DMS153 (cell line): Measurements from ENCODE around the gene LDAH.

Source experiments
- DNase-seq: peaks from one replicate; lab custom pipeline; 2025; lab: John Stamatoyannopoulos, UW

Gene LDAH

DNA sequence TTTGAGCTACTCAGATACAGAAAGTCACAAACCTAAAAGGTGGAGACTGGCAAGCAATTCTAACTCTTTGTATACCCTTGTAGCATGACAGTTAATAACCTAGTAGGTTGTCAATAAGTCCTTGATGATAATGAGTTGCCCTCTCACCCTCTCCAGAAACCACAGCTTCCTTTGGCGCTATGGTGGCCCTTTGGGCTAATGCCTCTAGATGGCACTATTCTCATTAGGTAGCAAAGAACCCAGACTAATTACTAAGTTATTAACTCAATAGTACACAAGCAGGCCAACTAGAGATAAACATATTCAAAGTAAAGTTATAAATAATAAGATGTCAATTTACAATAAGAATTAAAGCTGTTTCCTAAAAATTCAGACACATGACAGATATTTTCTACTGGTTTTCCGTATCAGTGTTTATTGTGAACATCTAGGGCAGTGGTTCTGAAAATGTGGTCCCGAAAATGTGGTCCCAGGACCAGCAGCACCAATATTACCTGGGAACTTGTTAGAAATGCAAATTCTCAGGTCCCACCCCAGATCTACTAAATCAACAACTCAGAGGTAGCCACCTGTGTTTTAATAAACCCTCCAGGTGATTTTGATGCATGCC, 41.1 kb downstream of the LDAH start:
- DNase-seq, result peak; percentile 0

DNA sequence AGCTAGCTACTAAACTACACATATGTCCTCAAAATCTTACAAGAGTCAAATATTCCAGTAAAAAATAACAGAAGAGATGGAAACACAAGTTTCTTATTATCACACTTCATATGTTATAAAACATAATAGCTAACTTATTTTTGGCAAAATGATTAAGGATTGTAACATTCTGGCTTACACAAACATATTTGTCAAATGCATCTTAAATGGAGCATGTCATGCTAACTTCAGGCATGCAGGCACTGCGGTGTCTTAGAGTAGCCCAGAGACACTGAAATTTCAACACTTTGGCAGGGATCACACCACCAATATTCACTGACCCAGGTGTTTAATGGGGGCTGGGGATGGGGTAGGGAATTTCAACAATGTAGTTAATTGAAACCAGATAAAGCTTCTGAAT, 51.6 kb downstream of the LDAH start:
- DNase-seq, result no peak

DNA sequence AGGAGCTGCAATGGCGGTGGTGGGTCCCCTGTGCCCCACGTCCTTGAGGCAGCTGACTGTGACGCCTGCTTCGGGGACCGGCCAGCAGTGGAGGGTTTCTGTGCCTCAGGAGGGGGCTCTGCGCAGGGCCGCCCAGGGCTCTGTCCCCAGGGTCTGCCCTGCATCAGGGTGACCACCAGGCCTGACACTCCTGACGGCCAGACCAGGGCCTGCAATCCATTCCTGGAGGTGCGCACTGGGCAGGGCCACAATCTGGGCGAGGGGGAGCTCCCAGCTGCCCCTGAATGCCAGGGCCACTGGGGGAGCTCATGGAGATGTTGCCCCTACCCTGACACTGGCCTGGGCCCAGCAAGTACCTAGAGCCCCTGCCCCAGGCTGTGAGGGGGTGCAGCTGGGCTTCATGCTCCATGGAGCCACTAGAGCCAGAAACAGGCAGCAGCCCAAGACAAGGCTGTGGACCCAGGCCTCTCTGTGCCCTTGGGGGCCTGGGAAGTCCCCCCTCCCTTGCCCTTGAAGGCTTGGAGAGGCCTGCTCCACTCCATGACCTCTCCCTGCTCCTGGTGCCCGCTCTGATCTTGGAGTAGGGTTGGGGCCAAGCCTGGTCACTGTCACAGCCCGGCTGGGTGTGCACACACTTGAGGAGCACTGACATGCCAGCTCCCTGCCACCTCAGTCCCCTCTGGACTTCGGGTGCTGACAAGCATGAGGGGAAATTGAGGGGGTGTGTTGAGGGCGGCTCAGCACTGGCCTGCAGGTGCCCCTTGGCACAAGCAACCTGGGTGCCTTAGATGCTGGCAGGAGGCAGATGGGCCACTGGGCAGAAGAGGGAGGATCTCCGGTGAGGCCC, 55.9 kb downstream of the LDAH start:
- no peak for DNase-seq

DNA sequence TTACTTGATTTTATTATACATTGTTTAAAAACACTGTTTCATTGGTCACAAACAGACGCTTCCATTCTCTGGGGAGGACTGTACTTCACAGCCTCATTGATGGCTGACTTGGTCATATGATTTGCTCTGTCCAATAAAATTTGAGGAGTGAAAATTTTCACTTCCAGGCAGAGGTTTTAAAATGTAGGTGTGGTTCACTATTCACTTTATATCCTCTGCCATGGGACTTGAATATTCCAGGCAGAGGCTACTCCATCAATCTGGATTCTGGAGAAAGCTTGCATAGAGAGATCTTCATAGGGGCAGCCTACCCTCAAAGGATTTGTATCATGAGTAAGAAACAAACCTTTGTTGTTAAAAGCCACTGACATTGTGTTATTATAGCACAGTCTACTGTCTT, 56.7 kb downstream of the LDAH start:
- DNase-seq, result no peak

DNA sequence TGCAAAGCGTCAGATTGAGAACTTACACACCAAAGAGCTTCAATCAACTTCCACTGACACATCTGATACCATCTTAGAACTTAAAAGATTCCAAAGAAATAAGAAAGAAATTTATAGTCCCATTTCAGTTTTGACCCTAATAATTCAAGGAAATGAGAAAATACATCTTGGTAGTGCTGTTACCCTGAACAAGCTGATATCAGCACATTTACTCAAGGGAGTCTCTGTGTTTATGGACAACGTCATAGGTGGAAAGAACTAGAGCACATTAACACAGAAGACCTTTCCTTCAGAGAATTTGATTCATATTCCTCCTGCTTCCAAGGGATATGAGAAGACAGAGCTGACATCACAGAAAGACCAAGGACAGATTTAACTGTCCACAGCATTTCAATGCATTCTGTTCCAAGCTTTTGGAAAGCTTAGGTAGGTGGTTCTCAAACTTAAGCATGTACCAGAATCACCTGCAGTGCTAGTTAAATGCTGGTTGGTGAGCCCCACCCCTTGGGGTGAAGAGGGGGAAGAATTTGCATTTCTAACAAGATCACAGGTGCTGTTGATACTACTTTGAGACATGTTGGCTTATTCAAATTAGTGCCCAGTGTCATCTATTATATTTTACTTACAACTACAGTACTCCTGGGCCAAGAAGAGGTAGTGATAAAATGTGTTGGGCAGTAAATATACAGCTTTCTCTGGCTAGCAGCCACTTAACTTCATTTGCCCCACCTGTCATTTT, 59.8 kb downstream of the LDAH start:
- no peak for DNase-seq

DNA sequence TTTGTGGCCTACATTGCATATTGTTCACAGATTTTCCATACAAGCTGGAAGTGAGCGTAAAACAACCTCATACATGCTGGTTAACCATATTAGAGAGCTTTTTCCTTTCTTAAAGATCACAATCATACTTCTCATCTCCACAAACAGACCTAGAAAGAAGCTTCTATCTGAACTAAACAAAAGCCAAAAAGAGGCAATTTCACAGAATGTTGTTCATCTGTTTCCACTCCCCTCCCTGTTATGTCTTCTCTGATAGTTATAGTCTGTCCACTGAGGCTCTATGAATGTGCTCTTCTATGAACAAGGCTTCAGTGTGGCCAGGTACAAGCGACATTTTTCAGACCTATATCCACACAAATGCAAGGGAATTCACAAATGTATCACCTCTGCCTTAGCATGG, 63.4 kb downstream of the LDAH start:
- DNase-seq, result no peak

DNA sequence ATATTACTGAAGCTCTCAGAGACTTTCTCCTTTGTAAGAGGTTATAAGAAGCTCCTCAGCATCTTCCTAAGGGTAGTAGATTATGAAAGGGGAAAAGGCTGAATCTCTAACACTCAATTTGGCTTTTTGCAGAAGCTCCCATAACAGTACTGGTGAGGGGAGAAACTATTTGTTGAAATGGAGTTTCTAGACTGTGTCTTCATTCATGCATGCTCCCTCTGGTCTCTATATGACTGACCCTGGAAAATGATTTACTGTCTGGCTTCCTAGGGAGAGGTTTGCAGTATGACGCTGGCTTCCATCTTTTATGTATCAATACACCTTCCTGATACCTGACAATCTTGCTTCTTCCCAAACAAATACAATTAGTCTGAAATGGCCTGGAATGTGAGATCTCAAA, 63.9 kb downstream of the LDAH start:
- DNase-seq, result no peak

DNA sequence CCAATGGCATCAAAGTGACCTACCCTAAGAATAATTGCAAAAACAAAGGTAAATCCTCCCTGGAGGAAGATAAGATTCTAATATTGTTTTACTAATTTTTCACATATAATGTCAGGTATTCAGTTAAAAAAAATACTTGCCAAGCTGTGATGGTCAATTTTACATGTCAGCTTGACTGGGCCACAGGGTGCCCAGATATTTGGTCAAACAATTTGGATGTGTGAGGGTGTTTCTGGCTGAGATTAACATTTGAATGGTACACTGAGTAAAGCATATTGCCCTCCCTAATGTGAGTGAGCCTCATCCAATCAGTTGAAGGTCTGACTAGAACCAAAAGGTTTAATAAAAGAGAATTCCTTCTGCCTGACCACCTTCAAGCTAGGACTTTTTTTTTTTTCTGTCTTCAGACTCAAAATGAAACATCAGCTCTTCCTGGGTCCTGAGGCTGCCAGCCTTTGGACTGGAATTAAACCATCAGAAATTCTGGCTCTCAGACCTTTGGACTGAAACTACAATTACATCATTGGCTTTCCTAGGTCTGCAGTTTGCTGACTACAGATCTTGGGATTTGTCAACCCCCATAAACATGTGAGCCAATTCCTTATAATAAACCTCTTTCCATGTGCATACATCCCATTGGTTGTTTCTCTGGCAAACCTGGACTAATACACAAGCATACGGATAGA, 65.4 kb downstream of the LDAH start:
- DNase-seq, result no peak

DNA sequence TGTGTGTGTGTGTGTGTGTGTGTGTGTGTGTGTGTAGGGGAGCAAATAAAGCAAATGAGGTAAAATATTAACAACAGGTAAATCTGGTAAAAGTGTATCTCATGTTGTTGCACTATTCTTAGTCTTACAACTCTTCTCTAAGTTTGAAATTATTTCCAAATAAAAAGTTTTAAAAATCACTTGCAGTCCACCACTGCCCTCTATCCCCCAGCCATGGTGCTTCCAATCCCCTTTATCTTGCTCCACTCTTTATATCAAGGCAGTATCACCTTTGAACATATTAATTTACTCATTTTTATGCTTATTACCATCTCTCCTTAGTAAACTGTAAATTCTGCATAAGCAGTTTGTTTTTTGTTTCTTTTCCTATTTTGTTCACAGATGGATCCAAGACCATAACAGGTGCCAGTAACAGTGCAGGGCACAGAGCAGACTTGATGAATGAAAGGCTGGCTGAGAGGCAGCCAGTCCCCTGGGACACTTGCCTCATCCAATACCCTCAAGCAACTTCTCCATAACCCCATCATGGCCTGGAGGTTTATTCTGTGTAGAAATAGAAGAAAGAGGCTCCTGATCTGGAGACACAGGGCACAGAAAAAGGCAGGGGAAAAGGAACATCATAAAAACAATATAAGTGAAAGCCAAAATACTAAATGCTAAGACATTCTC, 67.6 kb downstream of the LDAH start:
- no peak for DNase-seq

DNA sequence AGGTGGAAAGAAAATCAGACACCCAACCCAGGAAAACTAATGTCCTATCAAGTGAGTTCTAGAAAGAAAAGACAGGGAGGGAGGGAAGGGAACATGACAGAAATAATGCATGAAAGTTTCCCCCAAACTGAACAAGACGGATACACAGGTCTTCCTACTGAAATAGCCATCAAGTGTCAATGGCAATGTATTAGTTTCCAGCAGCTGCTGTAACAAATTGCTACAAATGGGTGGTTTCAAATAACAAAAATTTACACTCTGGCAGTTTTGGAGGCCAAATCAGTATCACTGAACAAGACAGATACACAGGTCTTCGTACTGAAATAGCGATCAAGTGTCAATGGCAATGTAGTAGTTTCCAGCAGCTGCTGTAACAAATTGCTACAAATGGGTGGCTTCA, 70.6 kb downstream of the LDAH start:
- DNase-seq, result no peak

DNA sequence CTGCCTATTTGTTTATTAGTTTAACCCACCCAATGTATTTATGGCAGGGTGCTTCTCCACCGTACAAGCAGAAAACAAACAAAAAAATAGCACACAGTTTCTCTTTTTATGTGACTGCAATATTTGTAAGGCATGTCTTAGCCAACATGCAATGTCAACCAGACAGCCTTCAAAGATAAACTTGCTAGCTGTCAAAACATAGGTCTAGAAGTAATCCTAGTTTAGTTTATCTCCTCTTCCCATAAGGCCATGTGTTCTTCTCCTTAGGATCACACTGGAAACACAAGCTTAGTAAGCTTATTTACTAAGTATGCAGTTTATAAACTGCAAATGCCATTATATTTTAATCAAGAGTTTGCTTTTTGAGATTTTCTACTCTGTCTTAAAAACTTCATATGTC, 75.6 kb downstream of the LDAH start:
- no peak for DNase-seq

DNA sequence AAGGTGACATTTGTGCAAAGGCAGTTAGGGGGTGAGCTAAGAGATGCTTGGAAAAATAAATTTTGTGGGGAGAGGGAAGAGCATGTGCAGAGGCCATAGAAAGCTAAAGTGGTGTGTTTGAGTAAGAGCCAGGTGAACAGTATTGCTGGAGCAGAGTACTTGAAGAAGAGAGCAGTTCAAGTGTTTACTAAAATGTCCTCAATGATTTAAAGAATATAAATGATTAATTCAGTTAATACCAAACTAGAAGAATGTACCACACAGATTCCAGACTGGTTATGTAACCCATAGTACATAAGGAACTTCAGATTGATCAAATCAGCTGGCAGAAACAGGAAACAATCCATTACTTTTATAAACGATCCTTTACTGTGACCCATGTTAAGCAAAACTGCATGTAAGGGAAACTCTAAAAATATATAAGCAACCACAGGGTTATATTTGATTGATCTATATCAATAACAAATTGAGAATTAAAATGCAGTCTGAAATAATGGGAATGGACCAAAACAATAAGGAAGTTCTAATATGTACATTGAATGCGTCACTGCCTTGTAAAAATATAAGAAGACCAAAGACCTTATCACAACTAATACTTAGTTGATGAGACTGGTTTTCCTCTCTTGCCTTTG, 76.9 kb downstream of the LDAH start:
- peak; percentile 34 for DNase-seq

DNA sequence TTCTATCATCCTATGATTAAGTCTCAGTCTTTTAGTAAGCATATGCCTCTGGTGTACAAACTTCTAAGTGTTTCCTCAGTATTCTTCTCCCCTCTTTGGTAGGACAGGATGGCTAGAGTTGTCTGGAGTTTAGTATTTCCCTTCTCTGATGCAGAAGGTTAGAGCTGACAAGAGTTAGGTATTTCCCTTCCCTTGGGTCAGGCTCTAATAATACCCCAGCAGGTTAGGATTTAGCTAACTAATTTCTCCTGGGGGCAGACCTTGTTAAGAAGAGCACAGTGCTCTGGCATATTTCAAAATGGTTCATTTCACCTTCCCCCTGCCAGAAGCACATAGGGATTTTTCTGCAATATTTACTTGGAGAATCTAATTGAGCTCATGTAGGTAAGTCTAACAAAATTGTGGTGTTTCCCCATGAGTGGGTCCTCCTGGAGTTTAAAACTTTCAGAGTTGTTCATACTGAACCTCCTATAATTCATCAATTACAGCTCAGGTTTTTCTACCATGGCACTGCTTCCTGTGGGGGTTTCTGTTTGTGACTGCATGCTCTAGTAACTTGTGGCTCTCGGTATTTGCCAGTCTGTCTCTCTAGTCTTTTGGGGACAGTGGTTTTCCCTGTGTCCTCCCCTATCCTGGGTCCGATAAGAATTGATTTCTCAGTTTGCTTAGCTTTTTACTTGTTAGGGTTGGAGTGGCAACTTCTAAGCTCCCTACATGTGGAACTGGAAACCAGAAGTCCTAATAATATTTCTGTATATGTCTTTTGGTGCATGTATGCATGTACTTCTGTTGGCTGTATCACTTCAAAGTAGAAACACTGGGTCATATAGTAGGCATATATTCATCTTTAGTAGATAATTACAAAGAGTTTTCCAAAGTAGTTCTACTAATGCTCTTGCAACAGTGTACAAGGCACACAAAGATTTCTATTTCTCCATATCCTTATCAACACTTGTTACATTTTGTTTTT, 78.2 kb downstream of the LDAH start:
- DNase-seq, result no peak

DNA sequence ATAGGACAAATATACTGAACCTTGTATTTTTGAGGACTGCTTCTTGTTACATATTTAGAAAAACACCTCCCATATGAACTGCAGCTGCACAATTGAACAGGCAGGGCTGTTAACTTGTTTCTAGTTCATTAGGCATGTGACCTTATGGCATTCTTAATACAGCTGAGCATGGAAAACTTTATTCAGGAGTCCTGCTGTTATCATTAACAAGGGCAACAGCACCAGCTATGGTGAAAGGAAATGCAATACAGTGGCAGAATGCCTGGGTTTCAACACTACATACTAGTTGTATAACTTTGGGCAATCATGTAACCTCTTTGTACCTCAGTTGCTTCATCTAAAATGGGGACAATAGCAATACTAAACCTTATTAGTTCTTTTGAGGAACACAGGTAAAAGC, 84.1 kb downstream of the LDAH start:
- no peak for DNase-seq

DNA sequence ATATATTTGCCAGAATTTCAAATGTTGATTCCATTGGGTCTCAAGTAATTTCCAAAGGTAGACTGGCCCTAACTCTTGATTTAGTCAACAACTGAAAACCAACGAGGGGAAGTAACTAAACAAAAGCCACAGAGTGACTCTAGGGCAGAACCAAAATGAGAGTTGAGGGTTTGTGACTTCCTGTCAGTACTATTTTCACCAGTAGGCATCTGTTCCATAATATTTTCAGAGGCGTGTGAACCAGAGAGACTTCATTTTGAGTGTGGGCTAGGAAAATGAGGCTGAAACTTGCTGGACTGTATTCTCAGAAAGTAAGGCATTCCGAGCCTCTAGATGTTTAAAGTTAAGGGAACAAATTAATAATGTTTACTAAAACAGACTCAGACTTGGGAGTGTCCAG, 85.4 kb downstream of the LDAH start:
- DNase-seq, result no peak

DNA sequence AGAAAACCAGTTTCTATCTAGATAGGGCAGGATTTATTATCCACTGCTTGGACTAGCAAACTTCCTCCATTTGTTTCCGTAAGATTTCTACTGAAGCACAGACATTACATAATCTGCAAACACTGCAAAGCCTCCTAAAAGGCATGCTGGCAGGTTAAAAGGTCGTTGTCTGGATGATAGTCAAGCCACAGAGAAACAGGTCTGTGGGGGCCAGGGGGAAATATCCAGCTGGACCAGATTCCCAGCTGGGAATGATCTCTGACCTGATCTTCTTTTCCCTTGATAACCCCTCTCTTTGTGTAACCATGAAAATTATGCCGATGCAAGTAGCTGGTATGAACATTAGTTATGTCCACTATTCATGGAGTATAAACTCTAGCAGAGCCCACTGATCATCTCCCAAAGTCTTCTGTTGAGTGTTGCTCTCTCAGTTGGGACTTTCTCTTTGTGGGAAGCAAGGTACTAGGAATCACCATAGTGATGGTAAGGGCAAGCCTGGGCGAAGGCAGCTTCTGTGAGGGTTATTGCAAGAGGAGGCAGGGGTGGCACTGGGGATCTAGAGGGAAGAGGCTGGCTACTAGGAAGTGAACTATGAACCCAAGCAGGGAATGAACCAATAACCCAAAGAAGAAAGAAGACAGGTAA, 94.7 kb downstream of the LDAH start:
- peak; percentile 3 for DNase-seq

DNA sequence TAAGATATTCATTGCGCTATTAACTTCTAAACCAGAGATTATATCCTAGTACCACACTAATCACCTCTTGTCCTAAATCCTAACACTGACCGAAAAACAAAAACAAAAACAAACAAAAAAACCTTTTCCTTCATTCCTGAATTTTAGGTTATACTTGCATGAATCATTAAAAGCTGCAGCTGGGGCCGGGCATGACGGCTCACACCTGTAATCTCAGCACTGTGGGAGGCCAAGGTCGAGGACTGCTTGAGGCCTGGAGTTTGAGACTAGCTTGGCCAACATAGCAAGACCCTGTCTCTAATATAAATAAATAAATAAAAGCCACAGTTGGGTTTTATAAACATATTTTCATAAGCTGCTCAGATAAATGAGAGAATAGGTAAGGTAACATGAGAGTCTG, 96.0 kb downstream of the LDAH start:
- no peak for DNase-seq

DNA sequence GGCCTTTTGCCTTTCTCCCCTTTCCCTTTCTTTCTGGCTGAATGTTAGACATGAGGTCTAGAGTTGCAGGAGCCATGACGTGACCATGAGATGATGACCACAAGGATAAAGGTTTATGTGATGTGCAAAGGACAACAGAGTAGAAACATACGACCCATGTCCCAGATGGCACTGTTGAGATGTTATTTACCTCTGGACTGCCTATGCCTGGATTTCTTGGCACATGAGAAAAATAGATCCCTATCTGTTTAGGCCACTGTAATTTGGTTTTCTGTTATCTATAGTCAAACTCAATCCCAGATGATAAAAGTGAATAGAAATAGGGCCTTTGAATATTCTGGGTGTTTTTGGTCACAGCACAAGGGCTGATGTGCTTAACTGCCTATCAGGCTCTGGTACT, 97.1 kb downstream of the LDAH start:
- no peak for DNase-seq

DNA sequence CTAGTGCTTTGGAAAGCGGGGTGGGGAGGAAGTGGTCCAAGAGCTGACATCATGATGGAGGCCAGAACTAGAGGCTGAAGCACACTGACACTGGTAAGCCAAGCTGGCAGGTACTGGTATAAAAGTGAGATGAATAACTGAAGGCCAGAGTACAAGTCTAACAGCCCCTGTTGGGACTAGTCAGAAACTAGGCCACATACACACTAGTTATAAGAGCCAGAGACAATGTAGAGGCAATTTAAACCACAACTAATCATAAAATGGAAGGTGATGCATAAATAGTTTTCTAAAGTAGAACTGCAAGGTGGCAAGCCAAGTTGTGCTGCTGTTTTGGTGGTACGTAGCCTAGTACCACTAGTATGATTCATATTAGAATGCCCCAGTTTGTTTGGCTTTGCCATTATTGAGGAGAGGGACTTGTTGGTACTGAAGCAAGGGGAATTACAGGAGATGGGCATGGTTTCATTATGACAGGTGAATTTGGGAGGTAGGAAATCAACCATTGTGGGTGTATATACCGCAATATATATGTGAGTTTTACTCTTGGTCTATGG, 98.3 kb downstream of the LDAH start:
- DNase-seq, result no peak

DNA sequence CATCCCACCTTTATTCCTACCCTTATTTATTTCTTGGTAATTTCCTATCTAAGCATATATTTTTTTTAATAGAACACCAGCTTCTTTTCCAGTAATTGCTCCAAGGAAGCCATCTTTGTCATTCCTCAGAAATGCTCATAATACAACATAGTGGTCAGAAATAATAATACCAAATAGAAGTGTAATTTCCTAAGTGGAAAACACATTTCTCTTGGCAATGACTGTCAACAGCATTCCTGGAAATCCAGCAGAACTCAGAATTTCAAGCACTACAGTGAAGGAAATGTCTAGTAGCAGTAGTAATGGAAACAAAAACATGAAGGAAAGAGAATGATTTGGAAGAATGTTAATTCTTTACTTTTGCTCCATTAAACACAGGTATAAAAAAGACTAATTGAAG, 99.4 kb downstream of the LDAH start:
- no peak for DNase-seq
